HG03575 (cell line): ENCODE measurements around the gene TRIM13.
"Not testable (repeated sequence)": the region's sequence is repeated elsewhere in the genome, so short reads cannot be mapped to it uniquely, and the experiment has no call there.

ENCODE experiments used
- ATAC-seq: cut with Tn5 transposase; IDR thresholded peaks from one replicate; pipeline ENCODE4 v1.9.1; 2021; ENCODE audit not compliant: unreplicated experiment, insufficient number of reproducible peaks, low FRiP score; ENCODE audit errors: extremely low read depth

The TRIM13 gene

DNA sequence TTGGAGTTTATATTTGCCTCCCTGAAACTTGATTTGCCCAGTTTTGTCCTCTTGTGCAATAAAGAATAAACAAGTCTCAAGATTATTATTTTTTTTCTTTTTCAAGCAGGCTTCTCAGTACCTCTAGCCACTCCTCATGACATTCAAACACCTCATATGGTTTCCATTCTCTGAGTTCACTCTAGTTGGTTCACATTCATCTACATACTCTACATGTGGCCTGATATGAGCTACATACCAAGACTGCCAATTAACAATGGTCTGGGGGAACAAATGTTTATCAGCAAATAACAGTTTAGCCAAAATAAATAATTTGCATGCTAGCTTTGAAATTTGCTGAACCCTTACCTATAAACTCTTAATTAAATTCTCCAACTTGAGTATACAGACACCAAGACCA, 40.9 kb downstream of the TRIM13 start:
- no peak for ATAC-seq

- ATAC-seq = no peak
These were observed 41.4 kb downstream of the TRIM13 start for GRCh38 chr13:50038266-50038665.

DNA sequence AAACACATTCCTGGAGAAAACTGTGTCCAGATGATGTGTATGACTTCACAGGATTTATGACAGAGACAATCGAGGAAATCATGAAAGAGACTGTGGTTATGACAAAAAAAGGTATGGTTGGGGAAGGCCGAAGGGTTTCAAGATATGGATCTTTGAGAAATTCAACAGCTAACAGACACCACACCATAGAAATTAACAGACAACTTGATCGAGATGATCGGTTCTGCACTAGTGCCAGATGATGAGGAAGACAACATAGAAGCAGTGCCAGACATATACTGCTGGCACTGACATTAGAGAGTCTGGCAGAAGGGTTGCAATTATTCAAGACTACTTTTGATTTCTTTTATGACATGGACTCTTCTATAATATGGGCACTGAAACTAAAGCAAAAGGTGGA, 55.6 kb downstream of the TRIM13 start:
- no peak for ATAC-seq

- ATAC-seq = no peak
These were observed 57.0 kb downstream of the TRIM13 start for GRCh38 chr13:50053844-50054243.

GRCh38 chr13:50055454-50055853, 58.6 kb downstream of the TRIM13 start:
- no peak for ATAC-seq

- no peak for ATAC-seq
These were observed 63.9 kb downstream of the TRIM13 start for GRCh38 chr13:50060718-50061117.

DNA sequence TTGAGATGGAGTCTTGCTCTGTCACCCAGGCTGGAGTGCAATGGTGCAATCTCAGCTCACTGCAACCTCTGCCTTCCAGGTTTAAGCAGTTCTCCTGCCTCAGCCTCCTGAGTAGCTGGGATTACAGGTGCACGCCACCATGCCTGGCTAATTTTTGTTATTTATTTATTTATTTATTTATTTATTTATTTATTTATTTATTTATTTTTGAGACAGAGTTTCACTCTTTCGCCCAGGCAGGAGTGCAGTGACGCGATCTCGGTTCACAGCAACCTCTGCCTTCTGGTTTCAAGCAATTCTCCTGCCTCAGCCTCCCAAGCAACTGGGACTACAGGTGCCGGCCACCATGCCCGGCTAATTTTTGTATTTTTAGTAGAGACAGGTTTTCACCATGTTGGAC, 65.5 kb downstream of the TRIM13 start:
- ATAC-seq = not testable (repeated sequence)

GRCh38 chr13:50065712-50066111, 68.9 kb downstream of the TRIM13 start:
- ATAC-seq = no peak
